H9 (cell line): ENCODE data around the gene CDCA7L. TPM values are rescaled to one million over a fixed set of nuclear protein-coding genes. Genes with fewer than 3 reads are reported as not detected.

Experiments used
- DNase-seq: peaks from one replicate; pipeline ENCODE4 v3.0.0-alpha.2; 2017
- H2AFZ ChIP-seq: one replicate; pipeline ENCODE4 v1.6.1; 2013; ENCODE audit warnings: mild to moderate bottlenecking, low read length, control low read depth, moderate library complexity
- H2AK5ac ChIP-seq: 2 replicates; pipeline ENCODE4 v1.6.1; 2013; ENCODE audit warnings: low read length, control low read depth, mixed read lengths; ENCODE audit not compliant: insufficient read length
- H2BK120ac ChIP-seq: one replicate; pipeline ENCODE4 v1.6.1; 2013; ENCODE audit warnings: low read depth, mild to moderate bottlenecking, low read length, control low read depth, inconsistent platforms; ENCODE audit not compliant: poor library complexity, severe bottlenecking
- H2BK12ac ChIP-seq: 2 replicates; pipeline ENCODE4 v1.6.1; 2013; ENCODE audit warnings: low read length, control low read depth, mixed read lengths, low read depth; ENCODE audit not compliant: insufficient read length
- H2BK15ac ChIP-seq: 2 replicates; pipeline ENCODE4 v1.6.1; 2013; ENCODE audit warnings: low read depth, low read length, control low read depth
- H2BK20ac ChIP-seq: one replicate; pipeline ENCODE4 v1.6.1; 2013; ENCODE audit warnings: low read depth, mild to moderate bottlenecking, low read length, control low read depth, inconsistent platforms; ENCODE audit not compliant: poor library complexity, severe bottlenecking
- H2BK5ac ChIP-seq: 2 replicates; pipeline ENCODE4 v1.6.1; 2013; ENCODE audit warnings: low read length, control low read depth, mixed read lengths; ENCODE audit not compliant: insufficient read length
- H3K14ac ChIP-seq: 2 replicates; pipeline ENCODE4 v1.6.1; 2013; ENCODE audit warnings: low read length, control low read depth; ENCODE audit not compliant: insufficient read depth
- H3K18ac ChIP-seq: 2 replicates; pipeline ENCODE4 v1.6.1; 2013; ENCODE audit warnings: low read depth, mild to moderate bottlenecking, mixed read lengths, low read length, control low read depth; ENCODE audit not compliant: insufficient read length
- H3K23ac ChIP-seq: 2 replicates; pipeline ENCODE4 v1.6.1; 2013; ENCODE audit warnings: low read length, control low read depth, mixed read lengths, low read depth; ENCODE audit not compliant: insufficient read length
- H3K23me2 ChIP-seq: 2 replicates; pipeline ENCODE4 v1.6.1; 2013; ENCODE audit warnings: low read depth, mild to moderate bottlenecking, mixed read lengths, low read length, control low read depth; ENCODE audit not compliant: insufficient read length, poor library complexity, severe bottlenecking
- H3K27ac ChIP-seq: 2 replicates; pipeline ENCODE4 v1.5.1; 2013; ENCODE audit warnings: low read length, control low read depth, mixed read lengths, low read depth; ENCODE audit not compliant: insufficient read length
- H3K27me3 ChIP-seq: 2 replicates; pipeline ENCODE4 v1.6.1; 2013; ENCODE audit warnings: low read length, control low read depth, inconsistent platforms; ENCODE audit not compliant: insufficient read depth
- H3K4ac ChIP-seq: 2 replicates; pipeline ENCODE4 v1.6.1; 2013; ENCODE audit warnings: low read depth, mild to moderate bottlenecking, control low read depth, inconsistent platforms, low read length, moderate library complexity
- H3K4me1 ChIP-seq: 2 replicates; pipeline ENCODE4 v1.6.1; 2013; ENCODE audit warnings: low read length, control low read depth, inconsistent platforms; ENCODE audit not compliant: insufficient read depth
- H3K4me2 ChIP-seq: 2 replicates; pipeline ENCODE4 v1.6.1; 2013; ENCODE audit warnings: low read length, control low read depth, mixed read lengths; ENCODE audit not compliant: insufficient read length, insufficient read depth
- H3K56ac ChIP-seq: 2 replicates; pipeline ENCODE4 v1.6.1; 2013; ENCODE audit warnings: low read depth, mild to moderate bottlenecking, mixed read lengths, low read length, control low read depth; ENCODE audit not compliant: insufficient read length
- H3K79me1 ChIP-seq: 2 replicates; pipeline ENCODE4 v1.6.1; 2013; ENCODE audit warnings: low read depth, mild to moderate bottlenecking, moderate library complexity, low read length, control low read depth, inconsistent platforms; ENCODE audit not compliant: insufficient read depth, poor library complexity, severe bottlenecking
- H3K79me2 ChIP-seq: 2 replicates; pipeline ENCODE4 v1.6.1; 2013; ENCODE audit warnings: low read length, control low read depth, inconsistent platforms; ENCODE audit not compliant: insufficient read depth
- H3K9ac ChIP-seq: 2 replicates; pipeline ENCODE4 v1.6.1; 2013; ENCODE audit warnings: low read length, control low read depth, mixed read lengths; ENCODE audit not compliant: insufficient read length; ENCODE audit errors: extremely low read depth
- H3K9me3 ChIP-seq: one replicate; pipeline ENCODE4 v1.6.1; 2013; ENCODE audit warnings: low read depth, low read length, inconsistent platforms; ENCODE audit not compliant: control insufficient read depth
- H3T11ph ChIP-seq: one replicate; pipeline ENCODE4 v1.6.1; 2013; ENCODE audit warnings: mild to moderate bottlenecking, low read length, control low read depth, inconsistent platforms
- H4K20me1 ChIP-seq: one replicate; pipeline ENCODE4 v1.6.1; 2013; ENCODE audit not compliant: control insufficient read depth, insufficient read length, insufficient read depth
- H4K5ac ChIP-seq: 2 replicates; pipeline ENCODE4 v1.6.1; 2013; ENCODE audit warnings: low read depth, mild to moderate bottlenecking, mixed read lengths, low read length, control low read depth; ENCODE audit not compliant: insufficient read length
- H4K8ac ChIP-seq: replicated peaks from 2 replicates; pipeline ENCODE4 v1.6.1; 2013; ENCODE audit warnings: low read length, control low read depth, mixed read lengths, low read depth; ENCODE audit not compliant: insufficient read length
- H4K91ac ChIP-seq: 2 replicates; pipeline ENCODE4 v1.6.1; 2013; ENCODE audit warnings: low read depth, mild to moderate bottlenecking, moderate library complexity, mixed read lengths, low read length, control low read depth; ENCODE audit not compliant: insufficient read length
- H3K27ac Mint-ChIP-seq, 3 experiments: 2 replicates in 2 of 3; 3 replicates in 1 of 3; pipeline ENCODE4 v1.8.0; 2020 to 2021; ENCODE audit warnings: mixed read lengths in 3 of 3, mild to moderate bottlenecking in 1 of 3, moderate library complexity in 1 of 3
- H3K27me3 Mint-ChIP-seq: 2 replicates; pipeline ENCODE4 v1.8.0; 2021; ENCODE audit warnings: low read depth, mild to moderate bottlenecking, moderate library complexity, mixed read lengths
- H3K36me3 Mint-ChIP-seq, 3 experiments: 2 replicates in 2 of 3; 3 replicates in 1 of 3; pipeline ENCODE4 v1.8.0; 2020 to 2021; ENCODE audit warnings: low read depth in 3 of 3, mixed read lengths in 3 of 3; ENCODE audit not compliant: insufficient read depth in 1 of 3
- H3K4me1 Mint-ChIP-seq, 2 experiments: 2 replicates each; pipeline ENCODE4 v1.8.0; 2020; ENCODE audit warnings: mixed read lengths in 2 of 2
- H3K4me3 Mint-ChIP-seq, 2 experiments: 2 replicates in 1 of 2; 3 replicates in 1 of 2; pipeline ENCODE4 v1.8.0; 2020 to 2021; ENCODE audit warnings: mild to moderate bottlenecking in 2 of 2, mixed read lengths in 2 of 2, moderate library complexity in 1 of 2
- H3K9me3 Mint-ChIP-seq, 2 experiments: 2 replicates in 1 of 2; 3 replicates in 1 of 2; pipeline ENCODE4 v1.8.0; 2020; ENCODE audit warnings: mild to moderate bottlenecking in 2 of 2, mixed read lengths in 2 of 2, moderate library complexity in 1 of 2
- CTCF ChIP-seq: fragments of 200-600 bp; sonication (generic); conservative IDR thresholded peaks from 3 replicates; pipeline ENCODE4 v1.8.0; 2021; ENCODE audit warnings: antibody characterized with exemption, mild to moderate bottlenecking
- total RNA-seq: library from RNA; stranded (reverse); gene quantifications from 2 replicates; pipeline ENCODE4 v1.2.1, GENCODE V29; 2021

CDCA7L gene
- total RNA-seq, 1 experiment from 2014 or later: 104 TPM

DNA sequence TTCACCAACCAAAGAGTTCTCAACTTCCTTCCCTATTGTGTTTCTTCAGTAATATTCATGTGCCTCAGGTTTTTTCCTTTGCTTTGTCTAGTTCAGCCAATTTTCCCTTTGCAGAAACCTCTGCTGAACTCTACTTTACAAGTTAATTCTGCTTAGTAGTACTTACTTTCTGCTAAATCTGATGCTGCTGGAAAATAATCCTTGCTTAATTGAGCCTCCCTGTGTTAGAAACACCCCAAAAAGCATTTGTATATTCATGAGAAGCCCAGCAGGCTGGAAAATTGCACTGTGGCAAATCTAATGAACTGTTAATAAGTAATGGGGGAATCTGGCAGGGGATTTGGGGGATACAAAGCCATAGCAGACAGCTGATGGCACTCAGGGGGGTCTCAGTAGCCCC, 78.5 kb downstream of the CDCA7L start:
- Histone ChIP-seq H2BK15ac (no peak overlapping the region), H4K8ac (no peak overlapping the region), H3K27me3 (no peaks in the 10 kb centered on the region), H3K23me2 (no peaks in the 10 kb centered on the region), H4K91ac (no peak overlapping the region), H3K56ac (no peak overlapping the region), H2BK5ac (no peak overlapping the region), H4K20me1 (no peaks in the 10 kb centered on the region), H3K79me1 (no peaks in the 10 kb centered on the region), H4K5ac (no peak overlapping the region), H2AK5ac (no peak overlapping the region), H3K14ac (no peak overlapping the region), H2BK120ac (no peak overlapping the region), H3K4ac (no peak overlapping the region), H2BK20ac (no peak overlapping the region), H3K4me2 (no peak overlapping the region), H3K4me1 (peaks cover 26% of the 10 kb centered on the region; the same call in 1 of the 2 replicates), H3K23ac (no peak overlapping the region), H2BK12ac (no peak overlapping the region), H3K27ac (peak overlapping the region; percentile 54), H3K9me3 (no peaks in the 10 kb centered on the region), H3K79me2 (no peaks in the 10 kb centered on the region), H2AFZ (no peak overlapping the region), H3K18ac (no peak overlapping the region), H3T11ph (no peak overlapping the region), H3K9ac (no peak overlapping the region)
- Mint-ChIP-seq H3K36me3 (peaks cover 0 to 1% (median 0%) of the 10 kb centered on the region in 3 experiments; a peak in 2 of 7 replicates), H3K27me3 (no peaks in the 10 kb centered on the region), H3K9me3 (no peaks in the 10 kb centered on the region; a peak in 1 of 5 replicates), H3K27ac (peak overlapping the region; percentile 7 to 95 (median 34)), H3K4me1 (peaks cover 58 to 66% of the 10 kb centered on the region in 2 experiments), H3K4me3 (peak overlapping the region in 1 of 2 experiments; percentile 31; a peak in 2 of 5 replicates)
- TF ChIP-seq CTCF: no peak
- no peak for DNase-seq
